Measurements from ENCODE around the gene DLG2.

GRCh38 chr11:84673753-84674152 lies 953.4 kb downstream of the DLG2 start:
- TF ChIP-seq CTCF (IDR thresholded peaks at IDR 0.05; ENCODE audit: low read depth, low read length) = no peak
- no peak for TF ChIP-seq EZH2phosphoT487 (IDR thresholded peaks at IDR 0.05; ENCODE audit: low read depth)
